ENCODE data around the gene NUP133. TPM values are rescaled to one million over a fixed set of nuclear protein-coding genes. Genes with fewer than 3 reads are reported as not detected.

NUP133 gene
- total and polyA plus RNA-seq, 4 donors: 12.9 to 57.6 (median 25.3) TPM

DNA sequence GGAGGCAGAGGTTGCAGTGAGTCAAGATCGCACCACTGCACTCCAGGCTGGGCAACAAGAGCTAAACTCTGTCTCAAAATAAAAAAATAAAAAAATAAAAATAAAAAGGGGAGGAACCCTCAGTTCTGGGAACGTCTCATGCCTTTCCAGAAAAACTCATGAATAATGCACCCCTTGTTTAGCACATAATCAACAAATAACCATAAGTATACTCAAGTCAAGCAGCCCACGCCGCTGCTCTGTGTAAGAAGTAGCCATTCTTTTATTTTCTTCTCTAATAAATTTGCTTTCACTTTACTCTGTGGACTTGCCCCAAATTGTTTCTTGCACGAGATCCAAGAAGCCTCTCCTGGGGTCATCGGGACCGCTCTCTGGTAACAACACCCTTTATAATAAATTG lies 59.8 kb downstream of the NUP133 start:
- H3K36me3 ChIP-seq (ENCODE audit: control insufficient read depth in 4 of 4, insufficient read depth in 4 of 4, low read length in 4 of 4): peaks cover 9 to 17% (median 11%) of the 10 kb centered on the region in 4 donors
- H3K4me1 ChIP-seq (ENCODE audit: control insufficient read depth in 5 of 5, insufficient read depth in 5 of 5, low read length in 5 of 5): peaks cover 0 to 2% (median 0%) of the 10 kb centered on the region in 5 donors
- no peak overlapping the region for H3K4me3 ChIP-seq
- H3K9ac ChIP-seq (ENCODE audit: insufficient read depth in 1 of 2, low read length in 2 of 2): no peak overlapping the region
- DNase-seq (no peak), ATAC-seq (ENCODE audit: insufficient read depth, low FRiP score) (no peak)
- 92 to 96% methylated on average over 7 of the region's 7 CpGs for WGBS, 2 donors
- no peaks in the 10 kb centered on the region for H3K27me3 ChIP-seq (ENCODE audit: control insufficient read depth in 3 of 3, insufficient read depth in 3 of 3, low read length in 2 of 3)
- no peaks in the 10 kb centered on the region for H3K9me3 ChIP-seq (ENCODE audit: control insufficient read depth in 4 of 4, insufficient read depth in 3 of 4, low read length in 3 of 4)
- TF ChIP-seq, protein P1, sequence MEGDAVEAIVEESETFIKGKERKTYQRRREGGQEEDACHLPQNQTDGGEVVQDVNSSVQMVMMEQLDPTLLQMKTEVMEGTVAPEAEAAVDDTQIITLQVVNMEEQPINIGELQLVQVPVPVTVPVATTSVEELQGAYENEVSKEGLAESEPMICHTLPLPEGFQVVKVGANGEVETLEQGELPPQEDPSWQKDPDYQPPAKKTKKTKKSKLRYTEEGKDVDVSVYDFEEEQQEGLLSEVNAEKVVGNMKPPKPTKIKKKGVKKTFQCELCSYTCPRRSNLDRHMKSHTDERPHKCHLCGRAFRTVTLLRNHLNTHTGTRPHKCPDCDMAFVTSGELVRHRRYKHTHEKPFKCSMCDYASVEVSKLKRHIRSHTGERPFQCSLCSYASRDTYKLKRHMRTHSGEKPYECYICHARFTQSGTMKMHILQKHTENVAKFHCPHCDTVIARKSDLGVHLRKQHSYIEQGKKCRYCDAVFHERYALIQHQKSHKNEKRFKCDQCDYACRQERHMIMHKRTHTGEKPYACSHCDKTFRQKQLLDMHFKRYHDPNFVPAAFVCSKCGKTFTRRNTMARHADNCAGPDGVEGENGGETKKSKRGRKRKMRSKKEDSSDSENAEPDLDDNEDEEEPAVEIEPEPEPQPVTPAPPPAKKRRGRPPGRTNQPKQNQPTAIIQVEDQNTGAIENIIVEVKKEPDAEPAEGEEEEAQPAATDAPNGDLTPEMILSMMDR (IDR thresholded peaks at IDR 0.05; ENCODE audit: control extremely low read depth, extremely low read depth): no peak
- H3K27ac ChIP-seq (ENCODE audit: low read depth in 1 of 2, low read length in 1 of 2): no peak overlapping the region

DNA sequence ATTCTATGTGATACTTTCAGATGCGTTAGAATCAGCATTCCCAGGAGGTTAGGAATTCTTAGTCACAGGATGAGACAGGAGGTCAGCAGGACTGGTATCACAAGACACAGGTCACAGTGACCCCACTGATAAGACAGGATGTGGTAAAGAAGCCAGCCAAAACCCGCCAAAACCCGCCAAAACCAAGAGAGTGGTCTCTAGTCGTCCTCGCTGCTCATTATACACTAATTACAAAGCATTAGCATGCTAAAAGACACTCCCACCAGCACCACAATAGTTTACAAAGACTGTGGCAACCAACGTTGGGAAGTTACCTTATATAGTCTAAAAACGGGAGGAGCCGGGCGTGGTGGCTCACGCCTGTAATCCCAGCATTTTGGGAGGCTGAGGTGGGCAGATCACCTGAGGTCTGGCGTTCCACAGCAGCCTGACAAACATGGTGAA lies 60.3 kb downstream of the NUP133 start:
- H3K36me3 ChIP-seq (ENCODE audit: control insufficient read depth in 4 of 4, insufficient read depth in 4 of 4, low read length in 4 of 4): peaks cover 10 to 16% (median 12%) of the 10 kb centered on the region in 4 donors

DNA sequence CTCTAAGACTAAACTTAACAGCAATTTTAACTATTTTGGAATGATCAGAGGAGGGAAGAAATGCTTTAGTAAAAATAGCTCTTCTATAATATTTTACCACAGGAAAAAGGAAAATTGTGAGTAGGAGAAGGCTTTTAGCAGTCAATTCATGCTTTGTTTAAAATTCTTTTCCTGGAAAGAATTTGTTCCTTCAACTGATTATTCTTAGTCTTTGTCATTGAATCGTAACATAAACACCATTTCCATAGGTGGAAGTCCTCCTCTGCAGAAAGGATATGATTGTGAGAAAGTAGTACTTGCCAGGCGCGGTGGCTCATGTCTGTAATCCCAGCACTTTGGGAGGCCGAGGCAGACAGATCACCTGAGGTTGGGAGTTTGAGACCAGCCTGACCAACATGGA lies 62.3 kb downstream of the NUP133 start:
- H3K4me3 ChIP-seq: no peak overlapping the region
- TF ChIP-seq, protein P1 (IDR thresholded peaks at IDR 0.05; ENCODE audit: control extremely low read depth, extremely low read depth): no peak
- no peaks in the 10 kb centered on the region for H3K9me3 ChIP-seq (ENCODE audit: control insufficient read depth in 4 of 4, insufficient read depth in 3 of 4, low read length in 3 of 4)
- H3K4me1 ChIP-seq (ENCODE audit: control insufficient read depth in 5 of 5, insufficient read depth in 5 of 5, low read length in 5 of 5): peaks cover 0 to 2% (median 0%) of the 10 kb centered on the region in 5 donors
- DNase-seq (peak in 1 of 3 donors; percentile 17), ATAC-seq (ENCODE audit: insufficient read depth, low FRiP score) (no peak)
- H3K27ac ChIP-seq (ENCODE audit: low read depth in 1 of 2, low read length in 1 of 2): no peak overlapping the region
- 73 to 82% methylated on average over 4 of the region's 4 CpGs for WGBS, 2 donors
- H3K27me3 ChIP-seq (ENCODE audit: control insufficient read depth in 3 of 3, insufficient read depth in 3 of 3, low read length in 2 of 3): no peaks in the 10 kb centered on the region
- no peak overlapping the region for H3K9ac ChIP-seq (ENCODE audit: insufficient read depth in 1 of 2, low read length in 2 of 2)
- peaks cover 5 to 19% (median 7%) of the 10 kb centered on the region in 4 donors for H3K36me3 ChIP-seq (ENCODE audit: control insufficient read depth in 4 of 4, insufficient read depth in 4 of 4, low read length in 4 of 4)

More for the DNA sequence above, 60.3 kb downstream of the NUP133 start:
- Histone ChIP-seq H3K27me3 (ENCODE audit: control insufficient read depth in 3 of 3, insufficient read depth in 3 of 3, low read length in 2 of 3) (no peaks in the 10 kb centered on the region), H3K4me3 (no peak overlapping the region), H3K4me1 (ENCODE audit: control insufficient read depth in 5 of 5, insufficient read depth in 5 of 5, low read length in 5 of 5) (peaks cover 0 to 2% (median 0%) of the 10 kb centered on the region in 5 donors), H3K27ac (ENCODE audit: low read depth in 1 of 2, low read length in 1 of 2) (no peak overlapping the region), H3K9me3 (ENCODE audit: control insufficient read depth in 4 of 4, insufficient read depth in 3 of 4, low read length in 3 of 4) (no peaks in the 10 kb centered on the region), H3K9ac (ENCODE audit: insufficient read depth in 1 of 2, low read length in 2 of 2) (no peak overlapping the region)
- DNase-seq (no peak), ATAC-seq (ENCODE audit: insufficient read depth, low FRiP score) (no peak)
- WGBS, 2 donors: 89 to 90% methylated on average over 11 of the region's 11 CpGs
- TF ChIP-seq, protein P1 (IDR thresholded peaks at IDR 0.05; ENCODE audit: control extremely low read depth, extremely low read depth): no peak
